ENCODE measurements around the gene KCP.

DNA sequence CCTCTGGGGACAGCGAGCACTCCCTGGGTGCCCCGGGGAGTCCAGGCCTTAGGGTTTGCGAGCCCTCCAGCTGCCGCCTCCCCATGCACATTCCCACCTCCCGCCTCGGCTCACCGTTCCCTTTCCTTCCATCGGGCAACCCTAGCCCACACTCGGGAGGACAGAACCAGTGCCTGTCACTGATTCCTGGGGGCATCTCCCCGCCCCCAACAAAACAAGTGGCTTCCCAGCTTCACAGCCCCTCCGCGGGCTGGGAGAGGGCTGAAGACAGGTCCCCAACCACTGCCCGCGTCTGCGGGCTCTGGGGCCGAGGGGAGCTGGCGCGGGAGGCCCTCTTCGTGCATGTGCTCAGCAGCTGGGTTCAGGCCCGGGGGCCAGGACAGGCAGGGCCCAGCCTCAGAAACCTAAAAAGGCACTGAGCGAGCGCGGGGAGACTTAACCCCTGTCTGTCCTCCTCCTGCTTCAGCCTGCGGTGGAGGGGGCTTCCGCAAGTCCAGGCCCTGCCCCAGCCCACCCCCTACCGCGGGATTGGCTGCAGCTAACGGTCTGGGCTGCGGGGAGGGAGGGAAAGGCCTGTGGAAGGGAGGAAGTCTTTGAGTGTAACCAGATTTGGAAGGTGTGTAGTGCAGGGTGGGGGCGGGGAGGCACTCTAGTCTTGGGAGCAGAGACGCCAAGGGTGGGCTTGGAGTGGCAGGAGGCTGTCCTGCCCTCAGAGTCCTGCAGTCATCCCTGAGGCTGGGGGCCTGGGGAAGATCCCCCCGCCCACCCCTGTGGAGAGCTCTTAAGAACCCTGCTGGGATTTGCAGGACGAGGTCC lies 79.1 kb downstream of the KCP start:
- TF ChIP-seq GATA2 (IDR thresholded peaks at IDR 0.05; ENCODE audit: low read depth, low read length) (no peak), GATA3 (IDR thresholded peaks at IDR 0.05; ENCODE audit: low read depth, low read length) (no peak)
